HG03066 (cell line): ENCODE data around the gene ENPP1.

Experiments used
- ATAC-seq: cut with Tn5 transposase; IDR thresholded peaks from one replicate; pipeline ENCODE4 v1.9.1; 2021; ENCODE audit warnings: low read depth; ENCODE audit not compliant: unreplicated experiment

Gene ENPP1

DNA sequence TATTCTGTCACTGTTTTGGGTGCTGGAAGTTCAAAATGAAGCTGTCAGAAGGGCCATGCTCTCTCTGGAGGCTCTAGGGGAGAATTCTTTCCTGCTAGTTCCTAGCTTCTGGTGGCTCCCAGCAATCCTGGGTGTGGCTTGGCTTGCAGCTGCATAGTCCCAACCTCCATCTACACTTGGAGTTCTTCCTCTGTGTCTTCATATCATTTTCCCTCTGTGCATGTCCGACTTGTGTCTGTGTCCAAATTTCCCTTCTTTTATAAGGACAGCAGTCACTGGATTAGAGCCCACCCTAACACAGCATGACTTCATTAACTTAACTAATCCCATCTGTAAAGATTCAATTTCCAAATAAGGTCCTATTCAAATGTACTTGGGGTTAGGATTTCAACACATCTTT, 23.3 kb upstream of the ENPP1 start:
- no peak for ATAC-seq

- ATAC-seq: no peak
Measured at GRCh38 chr6:131787079-131787478, 20.7 kb upstream of the ENPP1 start.

DNA sequence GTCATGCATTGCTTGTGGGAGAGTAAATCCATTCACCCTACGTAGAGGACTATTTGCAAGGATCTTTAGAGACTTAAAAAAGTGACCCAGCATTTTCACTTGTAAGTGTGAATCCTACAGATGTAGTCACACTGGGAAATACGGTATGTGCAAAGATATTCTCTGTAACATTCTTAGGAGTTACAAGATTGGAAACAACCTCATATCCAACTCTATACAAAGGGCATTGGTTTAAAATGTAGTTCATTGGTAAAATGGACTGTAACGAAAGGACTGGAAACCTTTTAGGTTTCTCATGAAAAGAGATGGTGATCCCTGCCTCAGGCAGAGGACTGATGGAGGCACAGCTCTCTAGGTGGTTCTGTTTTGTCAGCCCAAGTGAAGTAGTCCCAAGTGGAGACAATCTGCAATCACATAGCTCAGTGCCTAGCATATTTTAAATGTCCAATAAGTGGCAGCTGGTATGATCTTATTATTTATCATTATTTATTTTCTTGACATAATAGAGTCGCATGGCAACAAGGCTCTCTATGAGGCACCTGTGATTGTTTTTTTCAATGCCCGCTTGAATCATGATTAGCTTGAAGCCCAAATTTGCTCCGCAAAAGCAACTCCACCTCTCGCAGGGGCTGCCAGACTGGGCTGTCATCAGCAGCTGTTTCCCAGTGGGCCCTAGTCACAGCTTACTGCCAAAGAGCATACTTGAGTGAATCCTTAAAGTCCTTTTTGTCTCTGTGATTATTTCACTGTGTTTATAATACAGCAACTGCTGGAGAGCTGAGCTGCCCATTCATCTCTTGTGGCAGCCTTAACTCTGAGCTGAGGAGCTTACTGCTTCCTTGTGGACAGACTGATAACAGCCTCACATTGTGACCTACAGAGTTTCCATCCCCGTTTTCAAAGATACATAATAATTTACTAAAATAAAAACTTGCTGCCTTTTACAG, 19.8 kb upstream of the ENPP1 start:
- no peak for ATAC-seq

- no peak for ATAC-seq
Measured at GRCh38 chr6:131789219-131789618, 18.6 kb upstream of the ENPP1 start.

- ATAC-seq: no peak
Measured at GRCh38 chr6:131791476-131791875, 16.3 kb upstream of the ENPP1 start.

DNA sequence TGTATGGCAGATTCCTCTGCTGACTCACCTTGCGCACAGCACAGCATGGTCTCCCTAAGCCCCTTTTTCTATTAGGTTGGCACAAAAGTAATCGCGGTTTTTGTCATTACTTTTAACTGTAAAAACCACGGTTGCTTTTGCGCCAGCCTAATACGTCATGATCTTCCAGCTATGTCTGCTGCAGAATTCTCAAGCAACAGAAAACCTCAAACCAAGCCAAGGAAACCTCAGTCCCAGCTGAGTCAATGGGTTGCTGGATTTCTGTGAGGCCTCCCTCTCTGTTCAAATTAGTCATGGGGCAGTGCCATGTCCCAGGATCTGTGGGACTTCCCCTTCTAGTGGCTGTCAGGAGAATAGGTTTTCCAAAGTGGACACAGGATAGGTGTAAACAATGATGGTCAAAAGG, 15.7 kb upstream of the ENPP1 start:
- ATAC-seq: no peak

GRCh38 chr6:131795366-131795765, 12.5 kb upstream of the ENPP1 start:
- ATAC-seq: no peak

DNA sequence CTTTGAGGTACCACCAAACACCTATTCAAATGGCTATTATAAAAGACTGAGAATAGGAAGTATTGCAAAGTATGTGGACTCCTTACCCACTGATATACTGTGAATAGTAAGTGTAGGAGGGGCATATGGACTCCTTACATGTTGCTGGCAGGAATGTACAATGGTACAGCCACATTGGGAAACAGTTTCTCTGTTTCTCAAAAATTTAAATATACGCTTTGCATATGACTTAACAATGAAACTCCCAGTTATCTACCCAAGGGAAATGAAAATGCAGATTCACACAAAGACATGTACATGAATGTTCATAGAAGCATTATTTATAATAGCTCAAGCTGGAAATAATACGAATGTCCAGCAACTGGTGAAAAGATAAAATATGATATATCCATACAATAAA, 5.5 kb upstream of the ENPP1 start:
- no peak for ATAC-seq

- no peak for ATAC-seq
Measured at GRCh38 chr6:131803007-131803769, 4.6 kb upstream of the ENPP1 start.

DNA sequence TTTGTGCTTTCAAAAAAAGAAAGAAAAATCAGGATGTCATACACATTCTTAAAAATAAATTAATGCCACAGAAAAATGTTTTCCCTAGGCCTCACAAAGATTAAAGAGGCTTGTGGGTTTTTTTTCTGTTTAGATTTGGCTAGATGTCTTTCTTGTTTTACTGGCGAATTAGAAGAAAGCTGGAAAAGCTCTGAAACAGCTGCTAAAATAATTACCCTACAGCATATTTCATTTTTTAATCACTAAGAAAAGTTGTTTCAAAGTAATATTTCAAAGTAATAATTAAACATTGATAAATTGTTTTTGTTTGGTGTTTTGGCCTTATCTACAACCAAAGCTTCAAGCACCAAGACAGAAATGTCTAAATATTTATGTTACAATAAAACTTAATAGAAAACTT, 3.7 kb upstream of the ENPP1 start:
- ATAC-seq: no peak

- ATAC-seq: no peak
Measured at GRCh38 chr6:131807321-131807643, 538 bp upstream of the ENPP1 start.

- no peak for ATAC-seq
Measured at GRCh38 chr6:131808460-131809269, 845 bp downstream of the ENPP1 start.

DNA sequence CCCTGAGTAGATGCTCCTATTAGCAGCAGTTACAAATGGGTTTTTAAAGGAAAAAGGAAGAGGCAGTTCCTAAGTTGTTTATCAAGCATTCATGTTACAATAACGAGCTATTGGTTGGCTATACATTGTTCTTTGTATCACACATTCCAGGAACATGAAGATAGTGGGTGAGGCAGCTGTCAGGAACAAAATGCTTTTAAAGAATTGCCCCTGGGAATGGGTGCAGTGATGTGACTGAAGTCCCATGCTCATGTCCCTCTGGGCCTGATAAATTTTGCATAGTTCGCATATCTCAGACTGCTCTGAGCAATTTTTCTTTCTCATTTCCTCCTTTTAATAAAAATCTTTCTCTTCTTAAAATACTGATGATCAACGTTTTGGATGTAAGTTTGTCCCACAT, 3.7 kb downstream of the ENPP1 start:
- ATAC-seq: no peak

DNA sequence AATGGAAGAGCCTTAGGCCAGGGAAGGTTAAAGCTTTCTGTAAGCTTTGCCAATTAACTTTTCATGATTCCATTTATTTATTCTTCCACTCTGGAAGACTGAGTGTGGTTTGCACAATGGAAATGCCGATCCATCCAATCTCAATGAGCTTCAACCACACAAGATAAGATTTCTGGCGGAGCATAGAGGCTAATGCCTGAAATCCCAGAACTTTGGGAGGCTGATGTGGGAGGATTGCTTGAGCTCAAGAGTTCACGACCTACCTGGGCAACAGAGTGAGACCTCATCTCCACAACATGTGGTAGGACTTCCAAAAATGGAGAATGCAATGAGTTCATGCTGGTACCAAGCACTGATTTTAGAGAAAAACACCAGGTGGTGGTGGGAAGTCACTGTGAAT, 6.2 kb downstream of the ENPP1 start:
- no peak for ATAC-seq

DNA sequence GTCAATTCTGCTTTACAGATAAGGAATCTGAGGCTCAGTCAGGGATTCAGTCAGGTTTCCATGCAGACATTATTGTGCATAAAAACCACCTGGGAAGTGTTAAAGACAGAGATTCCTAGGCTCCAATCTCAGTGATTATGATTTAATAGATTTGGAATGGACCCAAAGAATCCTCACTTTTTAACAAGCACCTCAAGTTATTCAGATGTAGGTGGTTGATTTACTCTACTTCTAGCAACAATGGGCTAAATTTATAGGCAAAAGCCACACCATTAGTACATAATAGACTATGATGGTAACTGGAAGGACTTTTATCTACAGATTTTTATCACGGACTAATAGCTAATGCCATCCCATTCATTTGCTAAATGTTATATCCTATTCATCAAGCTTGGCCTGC, 9.0 kb downstream of the ENPP1 start:
- no peak for ATAC-seq

GRCh38 chr6:131819572-131820124, 11.8 kb downstream of the ENPP1 start:
- ATAC-seq: no peak

- ATAC-seq: no peak
Measured at GRCh38 chr6:131821010-131821807, 13.4 kb downstream of the ENPP1 start.

GRCh38 chr6:131822119-131822518, 14.3 kb downstream of the ENPP1 start:
- no peak for ATAC-seq

DNA sequence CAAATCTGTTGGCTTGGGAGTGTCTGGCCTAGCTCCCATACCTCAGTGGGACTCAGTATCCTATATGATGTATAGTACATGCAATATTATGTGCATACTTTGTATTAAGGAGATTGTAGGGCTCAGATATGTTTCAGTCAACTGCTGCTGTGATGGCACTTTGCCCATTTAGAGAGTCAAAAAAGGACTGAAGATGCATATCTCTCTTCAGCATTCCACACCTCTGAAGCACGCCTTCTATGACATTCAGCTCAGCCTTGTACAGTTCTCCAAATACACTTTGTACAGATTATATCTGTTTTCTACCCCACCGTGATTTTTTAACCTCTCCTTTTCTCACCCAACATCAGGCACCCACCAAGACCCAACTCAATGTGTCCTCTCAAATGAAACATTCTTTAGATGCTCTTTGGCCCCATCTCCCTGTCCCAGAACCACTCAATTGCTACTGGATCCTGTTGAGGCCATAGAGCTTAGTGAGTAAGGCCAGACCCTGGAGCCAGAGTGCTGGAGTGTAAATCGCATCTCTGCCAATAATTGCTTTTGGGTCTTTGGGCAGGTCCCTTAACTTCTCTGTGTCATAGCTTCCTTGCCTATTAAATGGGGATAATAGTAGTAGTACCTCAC, 15.6 kb downstream of the ENPP1 start:
- no peak for ATAC-seq

DNA sequence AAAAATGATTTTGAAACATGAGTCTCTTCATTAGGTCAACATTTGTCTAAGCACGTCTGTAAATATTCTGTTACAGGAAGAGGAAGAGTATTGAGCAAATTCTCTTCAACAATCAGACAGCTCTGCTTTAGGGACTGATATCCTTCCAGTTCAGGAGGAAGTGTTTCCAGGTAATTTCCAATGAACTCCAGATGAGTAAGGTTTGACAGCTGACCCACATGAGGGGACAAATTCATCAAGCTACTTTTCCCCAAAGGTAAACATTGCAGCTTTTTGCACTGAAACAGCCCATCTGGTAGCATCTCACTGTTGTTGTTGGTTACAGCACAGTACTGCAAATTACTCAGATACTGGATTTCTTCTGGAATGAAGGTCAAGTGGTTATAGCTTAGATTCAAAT, 18.1 kb downstream of the ENPP1 start:
- no peak for ATAC-seq
